Neutrophil (primary cell): ENCODE results near the gene UVRAG.
A peak's percentile ranks its signal among the peaks of the same experiment; 100 is the strongest.

Source experiments
- H3K27ac ChIP-seq: fragments of 200-600 bp; sonication (generic); 2 replicates; pipeline ENCODE4 v1.5.1; 2016; ENCODE audit warnings: mild to moderate bottlenecking, moderate library complexity
- H3K27me3 ChIP-seq: fragments of 200-600 bp; sonication (generic); 2 replicates; pipeline ENCODE4 v1.6.0; 2016; ENCODE audit warnings: mild to moderate bottlenecking
- H3K36me3 ChIP-seq: fragments of 200-600 bp; sonication (generic); 2 replicates; pipeline ENCODE4 v1.5.1; 2017
- H3K4me1 ChIP-seq, 2 experiments: fragments of 200-600 bp in 1 of 2; sonication (generic) in 1 of 2; 1 replicate in 1 of 2; 2 replicates in 1 of 2; pipeline versions ENCODE4 v1.5.1 to v1.6.1; 2013 to 2016; ENCODE audit warnings: low read depth in 1 of 2, low read length in 1 of 2, mild to moderate bottlenecking in 1 of 2, moderate library complexity in 1 of 2; ENCODE audit not compliant: control insufficient read depth in 1 of 2, insufficient read depth in 1 of 2
- H3K4me3 ChIP-seq, 2 experiments: fragments of 200-600 bp in 1 of 2; sonication (generic) in 1 of 2; 1 replicate in 1 of 2; 2 replicates in 1 of 2; pipeline ENCODE4 v1.5.1; 2013 to 2016; ENCODE audit warnings: low read depth in 1 of 2, low read length in 1 of 2, mild to moderate bottlenecking in 1 of 2, moderate library complexity in 1 of 2
- H3K9me3 ChIP-seq: fragments of 200-600 bp; sonication (generic); 2 replicates; pipeline ENCODE4 v1.5.1; 2016
- TF ChIP-seq, protein P1 (sequence below): fragments of 200-600 bp; sonication (generic); IDR thresholded peaks from 2 replicates; pipeline ENCODE4 v1.5.1; 2016; ENCODE audit warnings: antibody characterized with exemption

The UVRAG gene

DNA sequence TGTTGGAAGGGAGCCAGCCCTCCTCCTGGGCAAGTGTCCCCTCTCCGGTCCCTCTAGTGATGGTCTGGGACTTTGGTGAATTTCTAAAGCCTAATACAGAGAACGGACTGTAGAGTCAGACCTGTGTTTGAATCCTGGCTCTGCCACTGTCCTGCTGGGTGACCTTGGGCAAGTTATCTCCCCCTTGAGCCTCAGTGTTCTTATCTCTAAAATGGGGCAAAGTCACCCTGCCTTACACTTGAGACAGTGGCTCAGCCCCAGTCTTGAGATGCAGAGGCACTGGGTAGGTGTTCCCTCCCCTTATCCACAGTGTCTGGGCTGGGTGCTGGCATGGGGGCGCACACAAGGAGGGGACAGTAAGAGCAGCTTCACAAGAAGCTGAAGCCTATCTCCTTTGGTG is 25.5 kb upstream of the UVRAG start:
- TF ChIP-seq, protein P1, sequence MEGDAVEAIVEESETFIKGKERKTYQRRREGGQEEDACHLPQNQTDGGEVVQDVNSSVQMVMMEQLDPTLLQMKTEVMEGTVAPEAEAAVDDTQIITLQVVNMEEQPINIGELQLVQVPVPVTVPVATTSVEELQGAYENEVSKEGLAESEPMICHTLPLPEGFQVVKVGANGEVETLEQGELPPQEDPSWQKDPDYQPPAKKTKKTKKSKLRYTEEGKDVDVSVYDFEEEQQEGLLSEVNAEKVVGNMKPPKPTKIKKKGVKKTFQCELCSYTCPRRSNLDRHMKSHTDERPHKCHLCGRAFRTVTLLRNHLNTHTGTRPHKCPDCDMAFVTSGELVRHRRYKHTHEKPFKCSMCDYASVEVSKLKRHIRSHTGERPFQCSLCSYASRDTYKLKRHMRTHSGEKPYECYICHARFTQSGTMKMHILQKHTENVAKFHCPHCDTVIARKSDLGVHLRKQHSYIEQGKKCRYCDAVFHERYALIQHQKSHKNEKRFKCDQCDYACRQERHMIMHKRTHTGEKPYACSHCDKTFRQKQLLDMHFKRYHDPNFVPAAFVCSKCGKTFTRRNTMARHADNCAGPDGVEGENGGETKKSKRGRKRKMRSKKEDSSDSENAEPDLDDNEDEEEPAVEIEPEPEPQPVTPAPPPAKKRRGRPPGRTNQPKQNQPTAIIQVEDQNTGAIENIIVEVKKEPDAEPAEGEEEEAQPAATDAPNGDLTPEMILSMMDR, result no peak
- peaks cover 3 to 6% of the 10 kb centered on the region in 2 experiments for H3K4me1 ChIP-seq

DNA sequence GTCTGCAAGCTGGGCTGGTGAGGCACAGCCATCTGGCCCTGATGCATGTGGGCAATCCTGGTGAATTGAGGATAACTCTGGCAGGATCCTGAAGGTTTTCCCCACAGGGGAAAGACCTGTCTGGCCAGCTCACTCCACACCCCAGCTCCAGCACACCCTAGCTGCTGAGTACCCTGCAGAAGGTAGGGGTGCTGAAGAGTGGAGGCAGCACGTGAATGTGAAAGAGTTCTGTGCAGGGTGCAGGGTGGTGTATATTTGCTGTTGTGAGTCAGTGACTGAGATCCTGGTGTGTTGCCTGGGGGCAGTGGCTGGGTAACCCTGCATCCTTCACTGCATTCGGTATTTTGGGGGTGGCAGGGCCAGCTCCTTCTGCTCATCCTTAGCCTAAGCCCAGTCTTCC is 24.0 kb upstream of the UVRAG start:
- H3K4me3 ChIP-seq, result no peak overlapping the region
- peak overlapping the region; percentile 8 for H3K27ac ChIP-seq
- H3K27me3 ChIP-seq, result no peaks in the 10 kb centered on the region
- H3K4me1 ChIP-seq, result no peaks in the 10 kb centered on the region
- H3K9me3 ChIP-seq, result no peaks in the 10 kb centered on the region
- TF ChIP-seq, protein P1, result no peak
- peaks cover 96% of the 10 kb centered on the region for H3K36me3 ChIP-seq

More for the DNA sequence above, 25.5 kb upstream of the UVRAG start:
- H3K4me3 ChIP-seq, result no peak overlapping the region
- no peak overlapping the region for H3K27ac ChIP-seq
- H3K36me3 ChIP-seq, result peaks cover 99% of the 10 kb centered on the region
- no peaks in the 10 kb centered on the region for H3K27me3 ChIP-seq
- no peaks in the 10 kb centered on the region for H3K9me3 ChIP-seq

DNA sequence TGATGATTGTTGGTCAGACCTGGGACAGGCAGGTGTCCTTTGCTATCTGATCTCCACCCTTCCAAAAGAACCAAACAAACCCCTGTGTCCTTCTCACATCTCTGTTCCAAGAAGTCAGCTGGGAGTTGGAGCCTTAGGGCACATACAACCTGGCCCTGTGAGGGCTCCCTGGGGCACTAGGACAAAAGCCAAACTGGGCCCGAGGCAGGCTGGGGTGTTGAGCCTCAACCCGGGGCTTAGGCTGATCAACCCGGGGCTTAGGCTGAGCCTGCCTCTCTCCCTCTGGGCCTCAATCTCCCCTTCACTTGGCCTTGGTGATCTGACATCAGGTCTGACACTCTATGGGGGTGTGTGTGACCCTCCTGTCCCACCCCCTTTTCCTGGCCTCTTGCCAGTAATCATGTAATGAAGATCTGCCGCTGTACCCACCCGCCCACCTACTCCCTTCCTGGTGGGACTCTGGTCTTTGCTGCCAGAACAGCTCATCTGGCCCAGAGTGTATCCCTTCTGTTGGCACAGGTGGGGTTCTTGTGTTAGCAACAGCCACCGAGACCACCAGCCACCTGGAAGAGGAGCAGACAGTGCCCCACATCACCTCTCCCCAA is 22.8 kb upstream of the UVRAG start:
- Histone ChIP-seq H3K27me3 (no peaks in the 10 kb centered on the region), H3K27ac (peak overlapping the region; percentile 27), H3K4me3 (no peak overlapping the region), H3K4me1 (no peaks in the 10 kb centered on the region), H3K36me3 (peaks cover 96% of the 10 kb centered on the region), H3K9me3 (no peaks in the 10 kb centered on the region)
- TF ChIP-seq, protein P1, result no peak

DNA sequence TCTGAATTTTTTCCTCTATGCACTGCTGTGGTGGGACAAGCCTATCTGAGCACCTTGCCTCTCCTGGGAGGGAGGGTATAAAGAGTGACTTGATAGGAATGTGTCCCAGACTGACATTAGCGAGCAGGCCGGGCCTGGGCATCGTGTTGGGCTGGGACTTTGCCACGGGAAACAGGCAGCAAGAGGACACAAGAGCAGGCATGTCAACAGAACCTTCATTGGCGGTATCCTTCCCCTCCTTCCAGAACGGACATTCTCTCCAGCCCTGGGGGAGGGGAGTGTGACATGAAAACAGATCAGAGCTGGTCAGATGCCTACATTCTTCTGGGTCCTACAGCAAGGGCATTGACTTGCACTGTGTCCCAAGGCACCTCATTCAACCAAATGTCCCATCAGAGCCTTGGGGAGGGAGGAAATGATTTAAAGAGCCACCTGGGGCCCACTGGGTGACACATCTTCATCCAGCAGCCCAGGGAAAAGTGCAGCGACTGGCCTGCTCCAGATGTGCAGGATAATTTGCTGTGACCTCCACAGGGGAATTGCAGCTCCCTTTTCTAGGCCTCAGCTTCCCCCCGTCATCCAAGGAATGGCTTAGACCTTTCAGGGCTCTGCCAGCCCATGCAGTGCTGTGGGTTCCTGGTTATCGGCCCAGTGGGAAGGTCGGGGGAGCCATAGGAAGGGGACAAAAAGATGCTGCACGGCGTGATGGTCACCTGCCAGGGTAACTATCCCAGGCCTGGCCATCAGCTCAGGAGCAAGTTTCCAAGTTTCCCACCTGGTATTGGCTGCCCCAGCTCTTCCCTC is 21.8 kb upstream of the UVRAG start:
- peak overlapping the region; percentile 27 for H3K27ac ChIP-seq
- peaks cover 96% of the 10 kb centered on the region for H3K36me3 ChIP-seq
- no peaks in the 10 kb centered on the region for H3K9me3 ChIP-seq
- no peak overlapping the region for H3K4me3 ChIP-seq
- TF ChIP-seq, protein P1, result no peak
- H3K27me3 ChIP-seq, result no peaks in the 10 kb centered on the region
- no peaks in the 10 kb centered on the region for H3K4me1 ChIP-seq

DNA sequence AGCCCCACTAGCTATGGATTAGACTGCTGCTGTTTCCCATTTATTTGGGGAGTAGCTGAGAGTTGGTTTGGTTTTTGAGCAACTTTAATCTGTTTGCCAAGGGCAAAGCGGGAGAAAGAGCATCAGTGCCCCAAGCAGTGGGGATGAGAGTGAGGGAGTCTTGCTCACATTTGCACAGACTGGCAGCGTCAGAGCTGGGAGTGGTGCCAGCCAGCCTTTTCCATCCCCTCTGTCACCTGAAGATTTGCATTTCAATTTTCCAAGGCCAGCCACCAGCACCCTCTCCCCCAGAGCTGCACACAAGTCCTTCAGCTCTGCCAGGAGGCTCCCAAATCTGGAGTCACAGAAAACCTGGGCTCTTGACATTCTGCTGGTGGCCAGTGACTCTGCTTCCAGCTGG is 21.0 kb upstream of the UVRAG start:
- no peak overlapping the region for H3K27ac ChIP-seq
- no peaks in the 10 kb centered on the region for H3K27me3 ChIP-seq
- TF ChIP-seq, protein P1, result no peak
- no peak overlapping the region for H3K4me3 ChIP-seq
- H3K4me1 ChIP-seq, result no peaks in the 10 kb centered on the region
- H3K9me3 ChIP-seq, result no peaks in the 10 kb centered on the region
- H3K36me3 ChIP-seq, result peaks cover 96% of the 10 kb centered on the region
